Daoy (cell line): ENCODE measurements around the gene PLA2G12B. TPM values are rescaled to one million over a fixed set of nuclear protein-coding genes. Genes with fewer than 3 reads are reported as not detected.
"Not testable (repeated sequence)": the region's sequence is repeated elsewhere in the genome, so short reads cannot be mapped to it uniquely, and the experiment has no call there.

Experiments
- DNase-seq: peaks from one replicate; pipeline ENCODE4 v3.0.0-alpha.2; 2015; ENCODE audit warnings: low read depth
- total RNA-seq: library from RNA; depleted of rRNA; stranded (reverse); fragments of >200 nt; shearing (Covaris generic); gene quantifications from 2 replicates; pipeline ENCODE4 v1.2.3, GENCODE V29; 2014; rRNA removed

Gene PLA2G12B, protein sequence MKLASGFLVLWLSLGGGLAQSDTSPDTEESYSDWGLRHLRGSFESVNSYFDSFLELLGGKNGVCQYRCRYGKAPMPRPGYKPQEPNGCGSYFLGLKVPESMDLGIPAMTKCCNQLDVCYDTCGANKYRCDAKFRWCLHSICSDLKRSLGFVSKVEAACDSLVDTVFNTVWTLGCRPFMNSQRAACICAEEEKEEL
- not detected in 2 replicates for total RNA-seq

GRCh38 chr10:72954596-72955554, at the start of gene PLA2G12B:
Gene PLA2G12B (minus strand): TSS chr10:72954806. CDS start chr10:72954685, 121 bp downstream.
- DNase-seq, result no peak

DNA sequence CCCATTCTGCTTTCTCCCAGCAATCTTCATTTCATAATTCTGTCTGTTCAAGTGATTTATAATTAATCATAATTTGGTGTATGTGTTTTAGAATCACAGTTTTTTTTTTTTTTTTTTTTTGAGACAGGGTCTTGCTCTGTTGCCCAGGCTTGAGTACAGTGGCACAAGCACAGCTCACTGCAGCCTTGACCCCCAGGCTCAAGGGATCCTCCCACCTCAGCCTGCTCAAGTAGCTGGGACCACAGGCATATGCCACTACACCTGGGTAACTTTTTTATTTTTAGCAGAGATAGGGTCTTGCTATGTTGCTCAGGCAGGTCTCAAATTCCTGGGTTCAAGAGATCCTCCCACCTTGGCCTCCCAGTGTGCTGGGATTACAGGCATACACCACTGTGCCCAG, 49.2 kb upstream of the PLA2G12B start:
- no peak for DNase-seq

DNA sequence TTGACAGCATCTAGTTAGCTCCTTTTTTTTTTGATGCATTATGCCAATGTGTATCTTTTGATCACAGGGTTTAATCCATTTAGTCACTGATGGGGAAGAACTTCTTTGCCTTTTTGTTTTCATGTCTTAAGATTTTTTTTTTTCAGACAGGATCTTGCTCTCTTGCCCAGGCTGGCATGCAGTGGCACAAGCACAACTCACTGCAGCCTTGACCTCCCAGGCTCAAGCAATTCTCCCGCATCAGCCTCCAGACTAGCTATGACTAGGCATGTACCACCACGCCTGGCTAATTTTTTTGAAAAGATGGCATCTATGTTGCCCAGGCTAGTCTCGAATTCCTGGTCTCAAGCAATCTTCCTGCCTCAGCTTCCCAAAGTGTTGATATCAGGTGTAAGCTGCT, 46.4 kb upstream of the PLA2G12B start:
- DNase-seq, result no peak

- DNase-seq, result no peak
Observed at GRCh38 chr10:72997099-72997498, 42.5 kb upstream of the PLA2G12B start.

DNA sequence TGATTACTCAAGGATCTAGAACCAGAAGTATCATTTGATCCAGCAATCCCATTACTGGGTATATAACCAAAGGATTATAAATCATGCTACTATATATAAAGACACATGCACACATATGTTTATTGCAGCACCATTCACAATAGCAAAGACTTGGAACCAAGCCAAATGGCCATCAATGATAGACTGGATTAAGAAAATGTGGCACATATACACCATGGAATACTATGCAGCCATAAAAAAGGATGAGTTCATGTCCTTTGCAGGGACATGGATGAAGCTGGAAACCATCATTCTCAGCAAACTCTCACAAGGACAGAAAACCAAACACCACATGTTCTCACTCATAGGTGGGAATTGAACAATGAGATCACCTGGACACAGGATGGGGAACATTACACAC, 40.9 kb upstream of the PLA2G12B start:
- not testable (repeated sequence) for DNase-seq

- not testable (repeated sequence) for DNase-seq
Observed at GRCh38 chr10:72989771-72990170, 35.2 kb upstream of the PLA2G12B start.

GRCh38 chr10:72984618-72985017, 30.0 kb upstream of the PLA2G12B start:
- DNase-seq, result not testable (repeated sequence)

GRCh38 chr10:72981882-72982529, 27.4 kb upstream of the PLA2G12B start:
- no peak for DNase-seq

GRCh38 chr10:72981028-72981881, 26.6 kb upstream of the PLA2G12B start:
- no peak for DNase-seq

DNA sequence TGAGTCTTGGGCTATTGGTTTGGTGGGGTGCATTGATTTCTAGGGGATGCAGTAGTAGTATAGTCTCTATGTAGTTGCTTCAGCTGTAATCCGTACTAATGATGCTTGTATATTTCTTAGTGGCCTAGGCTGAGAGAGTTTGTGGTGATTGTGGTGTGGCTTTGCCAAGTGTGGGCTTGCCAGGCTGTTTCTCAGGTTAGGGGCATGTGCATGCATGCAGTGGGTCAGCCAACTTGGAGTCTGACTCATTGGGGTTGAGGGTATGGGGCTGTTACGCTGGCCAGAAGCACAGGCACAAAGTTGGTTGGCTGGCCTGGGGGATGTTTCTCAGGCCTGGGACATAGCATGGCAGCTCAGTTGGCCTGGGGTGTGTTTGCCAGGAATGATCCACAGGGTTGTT, 25.7 kb upstream of the PLA2G12B start:
- no peak for DNase-seq

GRCh38 chr10:72979709-72980108, 25.1 kb upstream of the PLA2G12B start:
- no peak for DNase-seq

DNA sequence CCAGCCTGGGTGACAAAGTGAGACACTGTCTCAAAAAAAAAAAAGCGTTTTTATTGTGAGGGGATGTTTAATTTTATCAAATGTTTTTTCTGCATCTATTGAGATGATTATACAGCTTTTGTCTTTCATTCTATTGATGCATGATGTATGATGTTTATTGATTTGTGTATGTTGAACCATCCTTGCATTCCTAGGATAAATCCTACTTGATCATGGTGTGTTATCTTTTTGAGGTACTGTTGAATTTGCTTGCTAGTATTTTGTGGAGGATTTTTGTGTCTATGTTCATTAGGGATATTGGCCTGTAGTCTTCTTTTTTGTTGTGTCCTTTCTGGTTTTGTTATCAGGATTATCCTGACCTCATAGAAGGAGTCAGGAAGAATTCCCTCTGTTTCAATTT, 22.3 kb upstream of the PLA2G12B start:
- no peak for DNase-seq

GRCh38 chr10:72956001-72956400, 1.4 kb upstream of the PLA2G12B start:
- no peak for DNase-seq

- no peak for DNase-seq
Observed at GRCh38 chr10:72954230-72954595, 393 bp downstream of the PLA2G12B start.

- no peak for DNase-seq
Observed at GRCh38 chr10:72953687-72954086, 919 bp downstream of the PLA2G12B start.

DNA sequence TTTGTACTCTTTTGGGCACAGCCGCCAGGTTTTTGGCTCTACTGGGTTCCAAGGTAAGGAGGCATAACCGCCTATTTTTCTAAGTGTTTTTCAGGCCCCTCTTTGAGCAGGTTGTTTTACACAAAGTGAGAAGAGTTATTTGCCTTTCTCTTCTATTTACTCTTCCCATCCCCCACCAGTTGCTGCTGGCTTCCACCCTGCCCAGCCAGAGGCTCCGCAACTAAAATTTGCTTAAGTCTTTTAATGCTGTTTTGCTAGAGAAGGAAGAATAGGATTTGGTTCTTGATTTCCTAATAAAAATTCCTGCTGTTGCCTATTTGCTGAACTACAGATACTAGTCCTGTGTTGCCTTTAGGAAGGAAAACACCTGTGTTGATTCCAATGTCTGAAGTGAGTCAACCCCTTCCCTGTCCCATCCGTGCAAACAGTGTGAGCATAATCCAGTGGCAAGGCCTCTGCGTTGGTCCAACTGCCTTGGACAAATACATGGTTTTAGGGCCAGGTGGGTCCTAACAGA, 1.9 kb downstream of the PLA2G12B start:
- DNase-seq, result no peak

GRCh38 chr10:72952189-72952588, 2.4 kb downstream of the PLA2G12B start:
- DNase-seq, result no peak

DNA sequence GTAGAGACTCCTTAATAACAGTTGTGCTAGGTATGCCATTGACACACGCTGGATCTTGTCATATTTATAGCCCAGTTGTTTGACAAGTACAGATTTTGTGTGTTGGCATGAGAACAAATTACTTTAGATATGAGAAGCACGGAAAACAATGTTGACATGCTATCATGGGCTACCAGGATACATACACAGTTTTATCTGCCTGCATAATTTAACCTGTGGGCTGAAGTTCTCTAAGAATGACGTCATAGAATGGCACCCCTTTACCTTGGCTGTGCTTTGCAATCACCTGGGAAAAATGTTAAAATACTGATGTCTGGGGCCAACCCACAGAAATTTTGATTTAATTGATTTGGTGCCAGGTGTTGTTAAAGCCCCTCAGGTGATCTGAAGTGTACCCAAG, 2.8 kb downstream of the PLA2G12B start:
- no peak for DNase-seq

DNA sequence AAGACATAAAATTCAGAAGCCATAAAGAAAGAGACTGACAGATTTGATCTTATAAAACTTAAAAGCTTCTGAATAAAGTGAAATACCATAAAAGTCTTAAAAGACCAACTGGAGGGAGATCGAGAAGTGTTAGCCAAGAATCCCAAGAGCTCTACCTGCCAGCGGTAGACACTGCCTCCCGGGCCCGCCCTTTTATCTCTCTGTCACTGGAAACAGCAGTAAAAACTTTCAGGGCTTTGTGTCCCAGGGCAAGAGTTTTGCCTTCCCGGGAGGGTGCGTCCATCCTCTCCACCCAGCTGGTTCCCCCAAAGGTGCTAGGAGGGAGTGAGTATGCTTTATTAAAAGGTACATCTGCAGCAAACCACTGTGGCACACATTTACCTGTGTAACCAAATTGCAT, 5.8 kb downstream of the PLA2G12B start:
- DNase-seq, result no peak

DNA sequence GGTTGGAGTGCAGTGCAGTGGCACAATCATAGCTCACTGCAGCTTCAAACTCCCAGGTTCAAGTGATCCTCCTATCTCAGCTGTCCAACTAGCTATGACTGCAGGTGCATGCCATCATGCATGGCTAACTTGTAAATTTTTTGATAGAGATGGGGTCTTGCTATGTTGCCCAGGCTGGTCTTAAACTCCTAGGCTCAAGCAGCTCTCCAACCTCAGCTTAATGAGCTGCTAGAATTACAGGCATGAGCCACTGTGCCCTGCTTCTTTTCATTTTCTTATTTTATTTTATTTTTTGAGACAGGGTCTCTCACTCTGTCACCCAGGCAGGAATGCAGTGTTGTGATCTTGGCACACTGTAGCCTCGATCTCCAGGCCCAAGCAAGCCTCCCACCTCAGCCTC, 7.6 kb downstream of the PLA2G12B start:
- DNase-seq, result no peak

GRCh38 chr10:72943498-72944234, 10.9 kb downstream of the PLA2G12B start:
- no peak for DNase-seq
